C4-2B (cell line): ENCODE data around the gene WWOX.

Experiments used
- H3K27ac ChIP-seq: fragments of 450-650 bp; 2 replicates; pipeline ENCODE4 v1.5.1; 2017
- CTCF ChIP-seq: fragments of 450-650 bp; conservative IDR thresholded peaks from 2 replicates; pipeline ENCODE4 v1.5.1; 2017; ENCODE audit warnings: mild to moderate bottlenecking
- ZFX ChIP-seq: fragments of 450-650 bp; IDR thresholded peaks from 2 replicates; pipeline ENCODE4 v1.6.1; 2017

Gene WWOX

GRCh38 chr16:78516006-78516736 lies 416.7 kb downstream of the WWOX start:
- no peak overlapping the region for H3K27ac ChIP-seq
- no peak for TF ChIP-seq ZFX

DNA sequence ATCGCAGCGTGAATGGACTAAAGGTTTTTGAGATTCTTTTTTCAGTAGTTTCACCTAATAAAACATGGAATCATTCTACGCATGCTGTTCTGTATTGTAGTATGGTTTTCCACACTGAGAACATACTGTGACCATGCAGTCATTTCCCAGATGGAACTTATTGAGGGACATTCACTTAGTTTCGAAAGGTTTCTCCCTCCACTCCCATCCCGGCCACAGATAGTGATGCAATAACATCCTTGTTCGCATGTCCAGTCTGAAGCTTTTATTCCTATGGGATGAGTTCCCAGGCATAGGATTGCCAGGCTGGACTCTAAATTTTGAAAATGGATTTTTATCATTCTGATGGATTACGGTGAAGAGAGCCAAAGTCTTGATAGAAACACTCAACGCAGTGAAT lies 420.4 kb downstream of the WWOX start:
- no peak overlapping the region for H3K27ac ChIP-seq
- TF ChIP-seq CTCF (no peak), ZFX (no peak)

- TF ChIP-seq ZFX (no peak), CTCF (no peak)
- no peak overlapping the region for H3K27ac ChIP-seq
These were observed 421.0 kb downstream of the WWOX start for GRCh38 chr16:78520470-78520869.

- no peak overlapping the region for H3K27ac ChIP-seq
- TF ChIP-seq ZFX (no peak), CTCF (no peak)
These were observed 422.9 kb downstream of the WWOX start for GRCh38 chr16:78522327-78522726.

DNA sequence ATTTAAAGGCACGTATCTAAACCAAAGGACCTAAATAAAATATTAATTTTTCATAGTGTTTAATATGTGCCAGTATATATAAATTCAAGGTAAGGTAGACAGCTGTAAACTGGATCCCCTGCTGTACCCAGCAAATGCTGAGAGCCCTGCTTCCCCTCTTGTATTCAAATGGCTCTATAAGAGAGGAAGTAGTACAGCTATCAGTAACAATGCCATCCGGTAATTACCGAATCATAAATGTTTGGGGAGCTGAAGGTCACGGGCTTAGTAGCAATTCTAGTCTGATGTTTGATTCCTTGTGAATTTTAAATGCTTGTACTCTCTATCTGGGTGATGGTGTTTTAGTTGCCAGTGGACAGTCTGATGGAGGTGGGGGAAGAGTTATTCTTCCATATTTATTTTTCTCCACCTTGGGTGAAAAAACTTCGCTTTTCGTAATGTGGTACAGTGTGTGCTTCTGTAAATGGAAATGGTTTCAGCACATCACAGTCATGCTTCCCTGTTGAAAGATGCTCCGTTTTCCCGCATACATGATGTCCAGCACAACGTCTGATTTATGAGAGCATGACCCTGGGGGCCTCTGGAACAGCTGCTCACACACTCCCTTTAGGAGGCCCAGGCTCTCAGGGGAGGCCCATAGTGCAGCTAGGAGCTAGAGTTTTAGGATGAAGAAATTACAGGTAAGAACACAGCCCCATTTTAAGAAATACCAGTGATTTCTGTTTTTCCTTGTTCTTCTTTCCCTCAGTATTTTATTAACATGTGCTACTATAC lies 423.9 kb downstream of the WWOX start:
- no peak for TF ChIP-seq ZFX
- TF ChIP-seq CTCF, result no peak
- H3K27ac ChIP-seq, result no peak overlapping the region

DNA sequence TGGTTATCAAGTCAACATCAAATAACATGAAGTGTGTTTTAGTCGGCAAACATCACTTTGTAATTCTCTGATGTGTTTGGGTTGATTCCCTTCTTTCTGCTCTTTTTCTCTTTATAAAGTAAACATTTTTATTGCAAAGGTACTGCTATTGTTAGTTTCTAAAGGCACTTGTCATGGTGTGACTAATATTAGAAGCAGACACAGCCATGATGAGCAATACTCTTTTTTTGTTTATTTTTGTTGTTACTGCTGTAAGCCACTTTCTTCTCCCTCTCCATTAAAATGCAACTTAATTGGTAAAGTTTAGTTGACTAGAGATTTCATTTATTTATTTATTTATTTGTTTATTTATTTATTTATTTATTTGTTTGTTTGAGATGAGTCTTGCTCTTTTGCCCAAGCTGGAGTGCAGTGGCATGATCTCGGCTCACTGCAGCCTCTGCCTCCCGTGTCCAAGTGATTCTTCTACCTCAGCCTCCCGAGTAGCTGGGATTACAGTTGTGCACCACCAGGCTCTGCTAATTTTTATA lies 424.7 kb downstream of the WWOX start:
- TF ChIP-seq CTCF, result no peak
- H3K27ac ChIP-seq, result no peak overlapping the region

GRCh38 chr16:78528265-78528664 lies 428.8 kb downstream of the WWOX start:
- TF ChIP-seq ZFX, result no peak
- no peak for TF ChIP-seq CTCF
- H3K27ac ChIP-seq, result no peak overlapping the region
